Forelimb muscle (tissue), 1 donor: ENCODE measurements around the gene CDKL5. TPM values are rescaled to one million over a fixed set of nuclear protein-coding genes. Genes with fewer than 3 reads are reported as not detected.
"Not testable (repeated sequence)": the region's sequence is repeated elsewhere in the genome, so short reads cannot be mapped to it uniquely, and the experiment has no call there.

Source experiments
- DNase-seq: peaks from one replicate; pipeline ENCODE4 v3.0.0-alpha.2; 2013; ENCODE audit warnings: low read depth
- polyA plus RNA-seq: library from polyadenylated mRNA; unstranded; fragments of 120-200 nt; gene quantifications from one replicate; pipeline ENCODE4 v1.2.1, GENCODE V29; 2013; ENCODE audit not compliant: insufficient read length

CDKL5 gene
- polyA plus RNA-seq = 4.0 TPM

DNA sequence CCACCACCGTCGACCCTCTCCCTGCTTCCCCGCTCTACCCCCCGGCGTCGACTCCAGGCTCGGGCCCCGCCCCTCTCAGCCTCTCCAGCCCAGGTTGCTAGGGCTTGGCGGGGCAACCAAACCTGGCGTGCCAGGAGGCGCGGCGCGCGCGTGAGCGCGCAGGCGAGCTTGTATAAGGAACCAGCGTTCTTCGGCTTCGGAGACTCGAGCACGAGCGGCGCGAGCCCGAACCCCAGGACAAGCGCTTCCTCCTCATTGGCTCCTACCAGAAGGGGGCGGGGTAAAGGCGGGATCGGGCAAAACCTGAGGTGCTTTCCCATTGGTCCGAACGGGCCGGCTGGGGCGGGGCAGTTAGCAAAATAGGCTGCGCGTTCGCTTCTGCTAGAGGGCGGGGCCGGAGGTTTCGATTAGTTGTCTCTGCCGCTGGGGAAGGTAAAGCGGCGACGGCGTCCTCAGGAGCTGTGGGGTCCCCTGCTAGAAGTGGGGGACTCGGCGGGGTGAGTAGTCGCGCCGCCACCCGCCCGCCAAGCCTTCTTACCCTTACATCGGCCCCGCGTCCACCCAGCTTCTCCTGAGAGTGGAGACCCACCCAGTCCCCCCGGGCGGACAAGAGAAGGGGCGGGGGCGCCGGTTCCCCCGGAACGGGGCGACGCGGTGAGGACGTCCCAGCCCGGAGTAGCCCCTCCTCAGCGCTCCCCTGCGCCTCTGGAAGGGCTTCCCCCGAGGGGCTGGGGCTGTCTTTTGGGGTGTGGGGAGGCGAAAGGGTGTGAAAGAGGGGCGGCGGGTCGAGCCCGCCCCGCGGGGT lies at the start of gene CDKL5:
CDKL5 (plus strand) TSS at position 410 of the 805 bp plus-strand sequence. CDS start 81,489 bp downstream, outside the sequence.
- DNase-seq = peak; percentile 86

DNA sequence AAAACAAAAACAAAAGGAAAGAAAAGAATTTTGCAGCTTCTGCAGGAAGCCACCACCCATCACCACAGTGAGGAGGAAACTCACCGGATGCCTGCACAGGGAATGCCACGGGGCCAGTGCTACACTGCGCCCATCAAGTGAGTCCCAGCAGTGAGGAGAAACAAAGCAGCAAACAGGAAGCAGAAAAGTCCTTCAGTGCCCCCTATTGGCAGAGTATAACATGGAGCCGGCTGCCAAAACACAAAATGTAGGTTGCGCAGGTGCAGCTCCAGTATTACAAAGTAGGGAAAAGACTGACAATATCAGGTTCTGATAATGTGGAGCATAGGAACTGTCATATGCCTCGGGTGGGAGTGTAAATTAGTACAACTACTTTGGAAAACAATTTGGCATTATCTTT lies 47.6 kb upstream of the CDKL5 start:
- DNase-seq = no peak

DNA sequence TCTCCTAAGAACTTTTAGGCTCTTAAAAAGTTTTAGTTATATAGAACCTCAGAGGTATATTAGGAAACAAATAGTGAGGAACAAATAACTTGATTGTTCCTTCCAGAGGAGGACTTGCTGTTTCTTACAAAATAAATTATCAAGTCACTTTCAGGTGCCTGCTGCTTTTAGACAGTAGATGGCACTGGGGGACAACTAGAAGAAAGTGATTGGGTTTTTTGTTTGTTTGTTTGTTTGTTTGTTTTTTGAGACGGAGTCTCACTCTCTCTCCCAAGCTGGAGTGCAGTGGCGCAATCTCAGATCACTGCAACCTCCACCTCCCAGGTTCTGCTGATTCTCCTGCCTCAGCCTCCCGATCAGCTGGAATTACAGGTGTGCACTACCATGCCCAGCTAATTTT lies 35.4 kb upstream of the CDKL5 start:
- DNase-seq = no peak

DNA sequence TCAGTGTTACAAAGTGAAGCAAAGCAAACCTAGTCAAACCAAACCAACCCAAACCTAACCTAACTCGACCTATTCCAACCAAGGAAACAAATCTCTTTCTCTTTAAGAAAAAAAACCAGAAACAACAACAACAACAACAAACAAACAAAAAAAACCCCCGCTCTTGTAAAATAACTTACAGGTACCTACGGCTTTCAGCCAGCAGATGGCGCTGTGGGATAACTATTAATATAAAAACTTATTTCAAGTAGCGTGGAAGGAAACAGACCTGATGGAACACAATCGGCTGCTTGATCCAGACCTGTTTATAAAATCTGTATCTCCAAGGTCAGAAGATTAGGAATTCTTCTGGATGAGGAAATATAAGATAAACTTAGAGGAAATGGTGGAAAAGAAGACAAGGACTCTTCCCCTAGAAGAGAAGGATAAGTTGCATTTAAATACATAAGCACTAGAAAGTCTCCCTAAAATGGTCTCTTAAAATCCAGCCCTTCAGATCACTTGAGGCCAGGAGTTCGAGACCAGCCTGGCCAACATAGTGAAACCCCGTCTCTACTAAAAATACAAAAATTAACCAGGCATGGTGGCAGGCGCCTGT lies 34.4 kb upstream of the CDKL5 start:
- peak; percentile 26 for DNase-seq

DNA sequence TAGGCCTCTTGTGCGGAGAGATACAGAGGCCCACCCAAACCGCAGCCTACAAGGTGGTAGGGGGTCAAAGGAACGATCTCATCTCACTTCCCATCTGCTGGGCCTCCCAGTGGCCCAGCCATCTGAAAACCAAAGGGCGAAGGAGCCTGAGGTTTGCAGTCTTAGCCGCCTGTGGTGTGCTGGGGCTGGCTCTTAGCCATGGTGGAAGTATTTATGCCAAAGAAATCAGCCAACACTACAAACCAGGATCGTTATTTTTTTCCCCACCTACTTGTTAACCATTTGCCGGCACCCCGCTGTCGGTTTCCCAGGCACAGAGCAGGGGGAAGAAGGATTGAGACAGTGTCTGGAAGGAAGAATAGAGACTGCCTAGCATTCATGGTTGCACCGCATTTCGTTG lies 30.9 kb upstream of the CDKL5 start:
- no peak for DNase-seq

DNA sequence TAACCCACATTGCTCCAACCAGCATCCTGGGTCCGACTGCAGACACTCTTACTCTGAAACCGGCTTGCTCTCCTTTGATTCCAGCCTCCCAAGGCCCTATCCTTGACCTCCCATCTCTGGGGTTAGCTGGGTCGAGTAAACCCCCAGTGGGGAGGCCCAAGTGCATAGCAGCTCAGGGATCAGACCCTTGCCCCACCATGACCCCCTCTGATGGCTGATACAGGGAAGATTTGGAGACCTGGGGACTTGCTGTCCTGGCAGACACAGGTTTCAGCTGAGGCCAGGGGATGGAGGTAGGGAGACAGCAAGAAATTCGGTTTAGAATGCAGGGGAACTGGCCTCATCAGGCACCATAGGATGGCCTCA lies 23.6 kb upstream of the CDKL5 start:
- no peak for DNase-seq

DNA sequence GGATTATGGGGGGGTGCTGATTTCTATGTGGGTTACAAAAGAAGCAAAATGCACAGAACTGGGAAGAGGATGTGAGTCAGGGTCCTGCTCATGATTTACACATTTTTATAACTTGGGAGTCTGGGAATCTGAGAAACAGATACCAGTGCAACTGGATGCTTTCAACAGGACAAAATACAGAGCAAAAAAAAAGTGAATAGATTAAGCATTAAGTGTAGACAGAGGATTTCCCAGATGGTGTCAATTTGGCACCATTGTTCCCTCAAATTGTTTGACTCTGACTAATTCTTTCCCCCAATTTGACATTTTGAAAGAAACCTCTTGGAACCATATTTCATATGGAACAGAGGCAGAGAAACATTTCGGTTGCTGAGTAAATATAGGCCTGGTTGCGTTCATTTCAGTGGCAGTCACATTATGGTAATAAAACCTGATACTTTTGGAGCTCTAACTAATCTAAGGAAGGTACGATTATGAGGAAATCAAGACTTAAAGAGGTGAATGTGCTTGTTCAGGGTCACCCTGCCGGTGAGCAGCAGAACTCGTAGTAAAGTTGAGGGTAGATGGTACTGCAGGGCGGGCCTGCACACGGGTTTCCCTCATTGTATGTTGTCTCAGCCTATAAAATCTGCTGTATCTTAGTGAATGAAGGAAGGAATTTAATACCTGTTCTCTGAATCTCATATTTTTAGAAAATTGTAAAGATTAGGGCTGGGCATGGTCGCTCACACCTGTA lies 18.7 kb upstream of the CDKL5 start:
- no peak for DNase-seq

DNA sequence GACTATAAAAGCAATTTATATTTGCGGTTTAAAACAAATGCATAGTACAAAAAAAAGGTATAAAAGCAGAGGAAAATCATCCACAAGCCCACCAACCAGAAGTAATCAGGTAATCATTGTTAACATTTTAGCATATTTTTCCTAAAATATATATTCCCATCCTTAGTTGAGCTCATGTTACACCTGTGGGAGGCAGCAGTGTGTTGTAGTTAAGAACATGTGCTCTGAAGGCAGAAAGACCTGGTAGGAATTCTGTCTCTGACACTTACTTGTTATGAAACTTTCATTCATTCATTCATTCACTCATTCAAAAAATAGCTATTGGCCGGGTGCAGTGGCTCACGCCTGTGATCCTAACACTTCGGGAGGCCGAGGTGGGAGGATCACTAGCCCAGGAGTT lies 15.4 kb upstream of the CDKL5 start:
- DNase-seq = no peak

DNA sequence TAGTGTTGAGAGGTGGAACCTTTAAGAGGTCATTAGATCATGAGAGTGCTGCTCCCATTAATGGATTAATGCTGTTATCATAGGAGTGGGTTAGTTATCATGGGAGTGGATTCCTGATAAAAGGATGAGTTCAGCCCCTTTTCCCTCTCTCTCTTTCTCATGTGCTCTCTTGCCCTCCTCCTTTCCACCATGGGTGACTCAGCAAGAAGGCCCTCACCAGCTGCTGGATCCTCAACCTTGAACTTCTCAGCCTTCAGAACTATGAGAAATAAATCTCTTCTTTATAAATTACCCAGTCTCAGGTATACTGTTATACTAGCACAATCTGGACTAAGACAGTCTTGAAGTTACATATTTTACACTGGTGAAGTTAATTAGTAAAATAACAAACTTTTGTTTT lies 10.0 kb upstream of the CDKL5 start:
- no peak for DNase-seq

DNA sequence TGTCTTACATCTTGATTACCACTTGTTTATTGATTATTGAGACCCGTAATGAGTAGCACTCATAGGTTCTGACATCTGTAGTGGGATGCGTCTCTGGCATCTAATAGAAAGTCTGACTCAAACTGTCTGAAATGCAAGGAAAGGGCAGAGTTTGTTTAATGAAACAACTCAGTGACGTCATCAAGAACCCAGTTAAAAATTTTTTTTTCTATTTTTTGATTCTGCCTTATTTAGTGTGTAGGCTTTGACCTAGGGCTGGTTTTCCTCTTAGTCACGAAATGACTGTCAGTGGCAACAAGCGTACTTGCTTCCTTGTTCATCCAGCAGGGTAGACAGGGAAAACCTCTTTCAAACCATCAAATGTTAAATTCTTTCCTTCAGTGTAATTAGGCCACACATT lies 3.1 kb upstream of the CDKL5 start:
- no peak for DNase-seq

DNA sequence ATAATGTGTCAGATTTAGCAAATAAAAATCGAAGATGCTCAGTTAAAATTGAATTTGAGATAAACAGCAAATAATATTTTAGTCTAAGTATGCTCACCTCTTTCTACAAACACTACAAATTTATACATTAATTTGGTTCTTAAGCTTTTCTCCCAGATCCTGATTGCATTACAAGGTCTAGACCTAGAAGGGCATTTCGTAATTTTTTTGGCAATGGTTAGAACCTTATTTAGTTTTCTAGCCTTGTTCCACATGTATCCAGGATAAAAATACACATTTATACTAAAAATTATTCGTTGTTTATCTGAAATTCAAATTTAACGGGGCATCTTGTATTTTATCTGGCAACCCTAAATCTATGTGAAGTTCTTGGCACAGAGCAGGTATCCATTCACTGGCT lies 2.5 kb upstream of the CDKL5 start:
- DNase-seq = no peak

DNA sequence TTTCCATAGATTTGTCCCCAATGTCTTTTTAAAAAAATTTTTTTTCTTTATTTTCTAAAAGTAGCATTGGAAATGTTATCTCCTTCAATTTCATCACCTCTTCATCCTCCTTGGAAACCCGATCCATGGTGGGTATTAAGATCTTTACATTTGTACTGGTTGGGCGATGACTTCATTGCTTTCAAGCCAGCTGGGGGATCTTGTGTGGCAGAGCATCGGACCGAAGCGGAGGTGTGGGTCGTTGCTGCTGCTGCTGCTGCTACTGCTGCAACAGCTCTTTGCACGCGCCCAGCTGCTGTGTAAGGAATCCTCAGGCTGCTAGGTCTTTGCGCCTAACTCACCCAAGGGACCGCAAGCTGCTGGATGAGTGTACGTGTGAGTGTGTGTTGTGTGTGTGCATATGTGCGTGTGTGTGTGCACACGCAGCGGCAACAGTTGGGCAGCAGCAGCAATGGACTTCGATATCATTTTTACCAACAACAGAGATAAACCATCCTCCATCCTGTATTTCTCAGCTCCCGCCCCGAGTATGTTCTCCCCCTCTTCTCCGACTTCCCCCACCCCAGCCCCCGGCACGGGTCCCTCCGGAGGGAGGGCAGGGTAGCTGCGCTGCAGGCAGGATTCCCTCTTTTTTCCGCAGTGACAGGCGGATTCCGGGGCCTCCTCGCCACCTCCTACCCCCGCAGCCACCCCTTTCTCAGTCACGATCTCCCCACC lies 768 bp upstream of the CDKL5 start:
- no peak for DNase-seq

DNA sequence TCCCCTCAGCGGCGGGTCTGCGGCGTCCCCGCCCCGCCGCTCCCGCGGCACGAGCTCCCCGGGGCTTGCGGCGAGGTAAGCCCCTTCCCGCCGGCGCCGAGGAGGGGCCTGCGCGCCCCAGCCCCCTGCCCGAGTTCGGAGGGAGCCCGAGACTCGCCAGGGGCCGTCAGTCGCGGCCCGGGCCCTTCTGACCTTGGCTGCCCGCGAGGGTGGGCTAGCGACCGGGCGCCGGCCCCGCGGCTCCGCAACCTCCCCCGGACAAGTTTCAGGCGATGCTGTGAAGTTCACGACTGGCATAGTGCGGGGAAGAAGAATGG lies 554 bp downstream of the CDKL5 start:
- no peak for DNase-seq

DNA sequence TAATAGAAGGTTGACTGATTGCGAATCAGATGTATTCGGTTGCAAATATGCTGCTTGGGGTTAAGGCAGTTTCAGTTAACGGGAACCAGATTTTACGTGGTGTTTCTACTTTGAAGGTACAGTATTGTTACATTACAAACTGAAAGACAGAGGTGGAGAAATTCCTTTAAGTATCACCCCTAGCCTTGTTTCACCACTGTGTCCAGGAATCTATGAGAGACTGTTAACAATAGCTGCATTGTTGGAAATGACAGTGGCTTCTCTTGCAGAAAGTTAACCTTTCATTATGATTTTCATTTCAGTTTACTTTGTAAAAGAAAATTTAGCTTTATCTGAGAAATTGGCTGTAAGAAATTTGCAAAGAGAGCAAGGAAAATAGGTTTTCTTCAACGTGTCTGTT lies 2.6 kb downstream of the CDKL5 start:
- DNase-seq = no peak

DNA sequence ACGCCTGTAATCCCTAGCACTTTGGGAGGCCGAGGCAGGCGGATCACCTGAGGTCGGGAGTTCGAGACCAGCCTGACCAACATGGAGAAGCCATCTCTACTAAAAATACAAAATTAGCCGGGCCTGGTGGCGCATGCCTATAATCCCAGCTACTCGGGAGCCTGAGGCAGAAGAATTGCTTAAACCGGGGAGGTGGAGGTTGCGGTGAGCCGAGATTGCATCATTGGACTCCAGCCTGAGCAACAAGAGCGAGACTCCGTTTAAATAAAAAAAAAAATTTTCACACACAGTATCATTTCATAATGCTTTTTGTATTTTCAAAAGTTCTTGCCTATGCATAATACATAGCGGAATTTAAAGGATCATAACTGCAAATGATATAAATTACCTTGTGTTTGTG lies 7.9 kb downstream of the CDKL5 start:
- DNase-seq = not testable (repeated sequence)

DNA sequence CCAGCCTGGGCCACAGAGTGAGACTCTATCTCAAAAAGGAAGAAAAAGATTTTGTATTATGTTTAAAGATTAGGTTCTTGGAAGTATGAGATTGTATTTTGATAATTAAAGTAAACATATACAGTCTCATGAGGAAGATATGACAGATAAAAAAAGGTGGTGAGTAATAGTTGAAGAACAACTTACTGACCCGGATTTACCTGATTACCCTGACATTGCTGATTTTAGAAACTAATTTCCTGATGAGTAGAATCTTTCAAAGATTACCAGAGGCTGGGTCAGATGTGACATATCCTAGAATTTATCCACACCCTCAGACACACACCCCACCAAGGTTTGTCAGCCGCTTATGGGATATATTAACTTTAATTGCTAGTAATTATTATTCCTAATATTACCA lies 9.5 kb downstream of the CDKL5 start:
- DNase-seq = no peak

DNA sequence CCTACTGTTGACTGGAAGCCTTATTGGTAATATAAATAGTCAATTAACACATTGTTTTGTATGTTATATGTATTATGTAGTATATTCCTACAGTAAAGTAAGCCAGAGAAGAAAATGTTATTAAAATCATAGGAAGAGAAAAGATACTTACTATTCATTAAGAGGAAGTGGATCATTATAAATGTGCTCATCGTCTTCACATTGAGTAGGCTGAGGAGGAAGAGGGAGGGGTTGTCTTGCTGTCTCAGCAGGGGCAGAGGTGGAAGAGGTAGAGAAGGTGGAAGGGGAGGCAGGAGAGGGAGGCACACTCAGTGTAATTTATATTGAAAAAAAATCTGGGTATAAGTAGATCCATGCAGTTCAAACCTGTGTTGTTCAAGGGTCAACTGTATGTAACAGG lies 10.6 kb downstream of the CDKL5 start:
- DNase-seq = no peak

DNA sequence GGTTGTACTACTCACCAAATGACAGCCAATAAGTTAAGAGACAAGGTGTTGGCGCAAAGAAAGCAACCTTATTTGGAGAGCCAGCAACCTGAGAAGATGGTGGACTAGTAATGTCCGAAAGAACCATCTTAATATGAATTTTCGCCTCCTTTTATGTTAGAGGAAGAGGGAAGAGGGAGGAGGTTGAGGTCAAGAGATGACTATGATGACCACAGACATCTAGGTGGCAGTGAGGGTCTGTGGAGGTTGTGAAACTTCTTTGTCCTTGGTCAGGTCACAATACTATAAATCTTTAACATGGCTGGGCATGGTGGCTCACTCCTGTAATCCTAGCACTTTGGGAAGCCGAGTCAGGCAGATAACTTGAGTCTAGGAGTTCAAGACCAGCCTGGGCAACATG lies 15.4 kb downstream of the CDKL5 start:
- no peak for DNase-seq

DNA sequence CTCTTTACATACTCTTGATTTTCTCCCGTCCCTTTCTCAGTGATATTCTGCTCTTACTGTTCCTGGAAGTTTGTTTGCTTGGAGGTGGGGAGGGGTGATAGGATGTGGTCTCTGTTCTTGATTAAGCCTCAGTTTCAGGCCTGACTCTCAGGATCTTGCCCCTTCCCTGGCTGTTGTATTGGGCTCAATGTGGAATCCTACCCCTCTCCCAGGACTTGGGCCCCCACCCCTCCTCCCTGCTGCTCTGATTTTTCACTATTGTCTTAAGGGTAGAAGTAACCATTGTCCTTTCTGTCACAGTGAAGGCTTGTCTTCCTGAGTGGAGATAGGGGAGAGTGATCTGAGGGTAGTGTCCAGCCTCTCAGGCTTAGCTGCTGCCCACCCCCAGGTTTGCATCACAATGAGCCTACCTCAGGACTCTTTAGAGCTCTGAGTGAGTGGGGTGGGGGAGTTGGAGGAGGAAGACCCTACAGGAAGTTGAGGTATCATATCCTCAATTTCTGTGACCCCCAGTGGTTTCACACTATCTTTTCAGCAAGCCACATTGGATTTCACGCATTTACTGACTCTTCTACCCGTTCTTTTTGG lies 16.5 kb downstream of the CDKL5 start:
- no peak for DNase-seq

DNA sequence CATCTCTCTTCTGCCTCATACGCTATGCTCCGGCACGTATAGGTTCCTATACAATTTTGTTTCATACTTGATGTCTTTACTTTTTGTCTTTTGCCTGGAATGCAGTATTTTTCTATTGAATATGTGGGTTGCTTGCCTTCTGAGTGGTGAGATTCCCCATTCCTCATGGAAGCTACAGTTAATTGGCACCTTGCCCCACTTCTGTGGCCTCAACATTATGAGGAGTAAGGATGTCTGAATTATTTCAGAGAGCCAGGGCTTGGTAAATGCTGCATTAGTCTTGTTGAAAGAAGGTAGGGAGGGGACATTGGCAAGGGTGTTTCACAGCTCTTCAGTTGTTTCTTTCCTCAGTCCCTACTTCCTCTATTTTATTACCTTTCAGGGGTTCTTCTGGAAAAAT lies 23.0 kb downstream of the CDKL5 start:
- DNase-seq = no peak

DNA sequence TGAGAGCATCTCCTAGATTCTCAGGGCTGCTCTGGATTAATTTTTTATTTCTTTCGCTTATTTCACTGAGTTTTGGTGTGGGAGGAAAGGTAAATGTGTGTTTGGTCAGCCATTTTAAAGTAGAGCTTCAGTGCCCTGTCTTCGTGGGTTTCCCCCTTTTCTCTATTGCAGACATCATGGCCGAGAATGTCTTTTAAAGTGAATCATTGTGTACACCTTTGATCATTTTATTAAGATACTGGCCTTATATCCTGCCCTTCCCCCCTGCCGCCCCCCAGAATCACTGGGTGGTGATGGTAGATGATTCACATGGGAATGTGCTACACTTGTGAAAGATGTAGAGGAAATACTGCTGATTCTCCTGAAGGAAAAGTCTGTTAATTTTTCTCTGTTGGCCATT lies 23.8 kb downstream of the CDKL5 start:
- DNase-seq = no peak

DNA sequence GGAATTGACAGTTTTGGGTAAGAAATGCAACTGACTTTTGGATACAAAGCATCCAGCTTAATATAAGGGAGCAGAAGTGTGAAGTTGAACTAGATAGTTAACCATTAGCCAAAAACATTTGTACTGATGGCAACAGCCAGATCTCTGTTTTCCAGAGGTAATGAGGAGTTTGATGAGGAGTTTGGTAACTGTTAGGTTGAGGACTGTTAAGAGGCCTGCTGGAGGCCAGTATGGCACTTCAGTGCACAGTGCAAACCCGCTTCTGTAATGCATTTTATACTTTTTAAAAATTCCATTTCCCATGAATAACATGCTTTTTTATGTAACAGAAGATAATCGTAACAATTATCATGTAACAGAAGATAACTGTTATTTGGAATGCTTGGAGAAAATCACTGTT lies 30.0 kb downstream of the CDKL5 start:
- no peak for DNase-seq
